Endodermal cell (in vitro differentiated cells): ENCODE results near the gene MBTPS1. TPM values are rescaled to one million over a fixed set of nuclear protein-coding genes. Genes with fewer than 3 reads are reported as not detected.

Experiments
- DNase-seq: peaks from one replicate; pipeline ENCODE4 v3.0.0-alpha.2; 2017
- H3K27ac ChIP-seq: 2 replicates; pipeline ENCODE4 v1.5.1; 2013; ENCODE audit warnings: mild to moderate bottlenecking, low read depth, low read length, moderate library complexity
- H3K27me3 ChIP-seq: 2 replicates; pipeline ENCODE4 v1.6.1; 2013; ENCODE audit warnings: mild to moderate bottlenecking, low read length, moderate library complexity; ENCODE audit not compliant: insufficient read depth, control insufficient read depth, poor library complexity, severe bottlenecking
- H3K36me3 ChIP-seq: 2 replicates; pipeline ENCODE4 v1.7.0; 2013; ENCODE audit warnings: mild to moderate bottlenecking, low read length, moderate library complexity; ENCODE audit not compliant: control insufficient read depth, insufficient read depth
- H3K4me1 ChIP-seq: one replicate; pipeline ENCODE4 v1.7.0; 2013; ENCODE audit warnings: low read length; ENCODE audit not compliant: control insufficient read depth, insufficient read depth
- H3K4me3 ChIP-seq: 2 replicates; pipeline ENCODE4 v1.5.1; 2013; ENCODE audit warnings: mild to moderate bottlenecking, low read length, moderate library complexity
- H3K9ac ChIP-seq: 2 replicates; pipeline ENCODE4 v1.6.1; 2013; ENCODE audit warnings: mild to moderate bottlenecking, low read length, moderate library complexity; ENCODE audit not compliant: poor library complexity, severe bottlenecking; ENCODE audit errors: extremely low read depth
- H3K9me3 ChIP-seq: 2 replicates; pipeline ENCODE4 v1.6.1; 2013; ENCODE audit warnings: mild to moderate bottlenecking, low read length, moderate library complexity; ENCODE audit not compliant: control insufficient read depth
- H3K27ac Mint-ChIP-seq: 2 replicates; pipeline ENCODE4 v1.8.0; 2020; ENCODE audit warnings: mixed read lengths
- H3K27me3 Mint-ChIP-seq: 2 replicates; pipeline ENCODE4 v1.8.0; 2021; ENCODE audit warnings: mild to moderate bottlenecking, mixed read lengths; ENCODE audit not compliant: insufficient read depth
- H3K36me3 Mint-ChIP-seq: 2 replicates; pipeline ENCODE4 v1.8.0; 2020; ENCODE audit warnings: low read depth, mixed read lengths
- H3K4me1 Mint-ChIP-seq: 2 replicates; pipeline ENCODE4 v1.8.0; 2020; ENCODE audit warnings: mixed read lengths
- H3K4me3 Mint-ChIP-seq: 2 replicates; pipeline ENCODE4 v1.8.0; 2020; ENCODE audit warnings: mild to moderate bottlenecking, moderate library complexity, mixed read lengths
- H3K9me3 Mint-ChIP-seq: 2 replicates; pipeline ENCODE4 v1.8.0; 2020; ENCODE audit warnings: mild to moderate bottlenecking, mixed read lengths
- CTCF ChIP-seq: fragments of 200-600 bp; sonication (generic); conservative IDR thresholded peaks from 2 replicates; pipeline ENCODE4 v1.5.0; 2021; ENCODE audit warnings: antibody characterized with exemption, mild to moderate bottlenecking
- WGBS, 2 experiments: methylation state at CpG; one replicate each; pipeline versions ENCODE4 v1.1.5 to v1.1.7; 2013; ENCODE audit warnings: missing lambda C conversion rate in 2 of 2, mixed read lengths in 1 of 2; ENCODE audit not compliant: insufficient coverage in 1 of 2, insufficient read length in 1 of 2; 5-methylcytosine and 5-hydroxymethylcytosine counted together
- total RNA-seq, 2 donors: library from RNA; stranded (reverse); fragmentation: NEBNext Ultra II Directional in 1 of 2; extraction: Animal tissue kit (Norgen Biotek cat#: 25700) in 1 of 2; gene quantifications; 2 replicates in 1 of 2; 3 replicates in 1 of 2; pipeline ENCODE4 v1.2.1, GENCODE V29; 2021

The MBTPS1 gene
- total RNA-seq, 2 donors from 2014 or later, result 59.7 to 62.9 TPM

- H3K36me3 ChIP-seq, result no peaks in the 10 kb centered on the region
- H3K4me3 Mint-ChIP-seq, result no peak overlapping the region
Observed at GRCh38 chr16:84021488-84021887, 95.3 kb downstream of the MBTPS1 start.

GRCh38 chr16:84020353-84020752 lies 96.4 kb downstream of the MBTPS1 start:
- Histone ChIP-seq H3K9ac (no peak overlapping the region), H3K36me3 (no peaks in the 10 kb centered on the region), H3K4me3 (no peak overlapping the region), H3K4me1 (no peaks in the 10 kb centered on the region), H3K9me3 (peaks cover 19% of the 10 kb centered on the region), H3K27ac (no peak overlapping the region), H3K27me3 (no peaks in the 10 kb centered on the region)
- H3K4me1 Mint-ChIP-seq, result peaks cover 3% of the 10 kb centered on the region
- H3K27me3 Mint-ChIP-seq, result peaks cover 16% of the 10 kb centered on the region
- no peak overlapping the region for H3K27ac Mint-ChIP-seq
- peaks cover 4% of the 10 kb centered on the region for H3K36me3 Mint-ChIP-seq
- TF ChIP-seq CTCF, result no peak
- DNase-seq, result no peak
- peaks cover 39% of the 10 kb centered on the region for H3K9me3 Mint-ChIP-seq
- 90 to 91% methylated on average over 8 to 9 of the region's 9 CpGs for WGBS, 2 experiments
- no peak overlapping the region for H3K4me3 Mint-ChIP-seq

More at GRCh38 chr16:84021488-84021887, 95.3 kb downstream of the MBTPS1 start:
- Mint-ChIP-seq H3K27me3 (peaks cover 16% of the 10 kb centered on the region), H3K4me1 (peaks cover 3% of the 10 kb centered on the region), H3K9me3 (peaks cover 39% of the 10 kb centered on the region), H3K27ac (no peak overlapping the region), H3K36me3 (peaks cover 4% of the 10 kb centered on the region)
- H3K4me1 ChIP-seq, result no peaks in the 10 kb centered on the region
- no peak for DNase-seq
- no peak for TF ChIP-seq CTCF
- no peaks in the 10 kb centered on the region for H3K27me3 ChIP-seq
- H3K9ac ChIP-seq, result no peak overlapping the region
- WGBS, 2 experiments, result 81 to 90% methylated on average over 3 to 5 of the region's 5 CpGs
- H3K27ac ChIP-seq, result no peak overlapping the region
- peaks cover 19% of the 10 kb centered on the region for H3K9me3 ChIP-seq
- H3K4me3 ChIP-seq, result no peak overlapping the region

- no peak overlapping the region for H3K9ac ChIP-seq
- H3K4me1 ChIP-seq, result no peaks in the 10 kb centered on the region
- no peaks in the 10 kb centered on the region for H3K27me3 ChIP-seq
- DNase-seq, result no peak
- peaks cover 19% of the 10 kb centered on the region for H3K9me3 ChIP-seq
- WGBS, 2 experiments, result 92 to 93% methylated on average over 4 of the region's 4 CpGs
- Mint-ChIP-seq H3K4me3 (no peak overlapping the region), H3K27ac (no peak overlapping the region), H3K36me3 (peaks cover 4% of the 10 kb centered on the region), H3K27me3 (peaks cover 16% of the 10 kb centered on the region), H3K4me1 (peaks cover 3% of the 10 kb centered on the region), H3K9me3 (peaks cover 39% of the 10 kb centered on the region)
- H3K27ac ChIP-seq, result no peak overlapping the region
- H3K4me3 ChIP-seq, result no peak overlapping the region
- no peaks in the 10 kb centered on the region for H3K36me3 ChIP-seq
- TF ChIP-seq CTCF, result no peak
Observed at GRCh38 chr16:84018710-84019109, 98.0 kb downstream of the MBTPS1 start.
